Measurements from ENCODE around the gene CLCN3. TPM values are rescaled to one million over a fixed set of nuclear protein-coding genes. Genes with fewer than 3 reads are reported as not detected.

Gene CLCN3
- total and polyA plus RNA-seq, 2 of the 4 experiments (the other 2 are of a cell fraction), result 13.0 to 22.8 TPM

DNA sequence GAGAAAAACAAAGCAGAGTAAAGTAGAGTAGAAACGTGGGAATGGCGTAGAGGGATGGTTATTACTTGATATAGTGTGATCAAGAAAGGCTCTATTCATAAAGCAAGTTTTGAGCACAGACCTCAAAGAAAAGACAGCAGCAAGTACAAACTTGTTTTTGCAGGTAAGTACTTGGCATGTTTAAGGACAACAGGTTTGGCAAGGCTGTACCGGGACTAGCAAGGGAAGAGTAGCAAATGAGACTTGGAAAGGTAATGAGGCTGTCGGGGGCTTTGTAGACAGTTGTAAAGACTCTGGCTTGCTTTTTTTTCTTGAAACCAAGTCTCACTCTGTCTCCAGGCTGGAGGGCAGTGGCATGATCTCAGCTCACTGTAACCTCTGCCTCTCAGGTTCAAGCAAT is 48.9 kb upstream of the CLCN3 start:
- Histone ChIP-seq H2AK5ac (ENCODE audit: low read depth, low read length) (no peak overlapping the region), H2BK20ac (ENCODE audit: low read depth, low read length) (no peak overlapping the region), H3K23ac (ENCODE audit: low read depth, low read length) (no peak overlapping the region), H4K91ac (ENCODE audit: insufficient read depth, low read depth, low read length) (no peak overlapping the region), H3K56ac (ENCODE audit: extremely low read depth, insufficient read depth, low read length) (no peak overlapping the region), H3K9me1 (ENCODE audit: insufficient read depth, low read length) (no peaks in the 10 kb centered on the region), H2BK5ac (ENCODE audit: low read depth, low read length, poor library complexity, severe bottlenecking) (no peak overlapping the region), H4K8ac (ENCODE audit: low read depth in 2 of 2, low read length in 2 of 2) (no peak overlapping the region), H3K18ac (ENCODE audit: low read depth, low read length) (no peak overlapping the region), H4K5ac (ENCODE audit: low read depth, low read length) (no peak overlapping the region), H3K14ac (replicated peaks; ENCODE audit: low read depth, low read length) (no peak overlapping the region), H3K4me2 (ENCODE audit: low read depth, low read length) (no peak overlapping the region), H3K79me1 (ENCODE audit: low read depth in 1 of 2, low read length in 2 of 2) (no peaks in the 10 kb centered on the region), H3K4me3 (ENCODE audit: insufficient read depth, low read depth, low read length) (no peak overlapping the region), H3K27ac (ENCODE audit: insufficient read depth, low read length) (no peak overlapping the region), H3K9ac (ENCODE audit: low read depth, low read length) (no peak overlapping the region), H2BK15ac (ENCODE audit: low read depth, low read length) (no peak overlapping the region), H3K9me3 (ENCODE audit: control insufficient read depth, insufficient read depth, low read length) (no peaks in the 10 kb centered on the region), H2BK120ac (ENCODE audit: low read depth, low read length) (no peak overlapping the region), H3K36me3 (ENCODE audit: control insufficient read depth, insufficient read depth, low read length) (peaks cover 3% of the 10 kb centered on the region; the same call in 1 of the 2 replicates), H3K27me3 (ENCODE audit: control insufficient read depth, insufficient read depth, low read length) (no peaks in the 10 kb centered on the region), H2AFZ (replicated peaks; ENCODE audit: low read length, poor library complexity) (no peak overlapping the region), H4K20me1 (ENCODE audit: insufficient read depth, low read length) (no peaks in the 10 kb centered on the region), H3K4me1 (ENCODE audit: control insufficient read depth, insufficient read depth, low read length) (no peaks in the 10 kb centered on the region), H2AK9ac (replicated peaks; ENCODE audit: low read depth, low read length, poor library complexity) (no peak overlapping the region), H3K4ac (ENCODE audit: low read depth, low read length) (no peak overlapping the region)
- intact Hi-C loops (cut with micrococcal nuclease) (no loop called here), in situ Hi-C loops (cut with MboI; ENCODE audit: low sequenced_read_pairs) (no loop called here), dilution Hi-C loops (cut with HindIII; ENCODE audit: low sequenced_read_pairs, unreplicated experiment) (no loop called here)
- 100% methylated on average over 2 of the region's 4 CpGs; no CpG with 5 or more reads in 1 of the 2 experiments for WGBS, 2 experiments (ENCODE audit: extremely low coverage in 2 of 2, insufficient read length in 1 of 2)
- POLR2A ChIA-PET (ENCODE audit: unreplicated experiment), result no interaction called here
- DNase-seq, result no peak
- TF ChIP-seq NFE2L2 (IDR thresholded peaks at IDR 0.05; ENCODE audit: low read depth, low read length), result no peak
- TF ChIP-seq, protein P1, sequence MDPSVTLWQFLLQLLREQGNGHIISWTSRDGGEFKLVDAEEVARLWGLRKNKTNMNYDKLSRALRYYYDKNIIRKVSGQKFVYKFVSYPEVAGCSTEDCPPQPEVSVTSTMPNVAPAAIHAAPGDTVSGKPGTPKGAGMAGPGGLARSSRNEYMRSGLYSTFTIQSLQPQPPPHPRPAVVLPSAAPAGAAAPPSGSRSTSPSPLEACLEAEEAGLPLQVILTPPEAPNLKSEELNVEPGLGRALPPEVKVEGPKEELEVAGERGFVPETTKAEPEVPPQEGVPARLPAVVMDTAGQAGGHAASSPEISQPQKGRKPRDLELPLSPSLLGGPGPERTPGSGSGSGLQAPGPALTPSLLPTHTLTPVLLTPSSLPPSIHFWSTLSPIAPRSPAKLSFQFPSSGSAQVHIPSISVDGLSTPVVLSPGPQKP (IDR thresholded peaks at IDR 0.05; ENCODE audit: borderline replicate concordance, low read depth, low read length), result no peak
- no peak for TF ChIP-seq RFX5 (IDR thresholded peaks at IDR 0.05; ENCODE audit: low read depth, low read length)
- no peak for TF ChIP-seq MAZ (IDR thresholded peaks at IDR 0.05; ENCODE audit: borderline replicate concordance, low read depth, low read length)
- TF ChIP-seq CHD1 (IDR thresholded peaks at IDR 0.05; ENCODE audit: low read depth, low read length), result no peak
- TF ChIP-seq SMC3 (IDR thresholded peaks at IDR 0.05; ENCODE audit: low read depth, low read length), result no peak
- no peak for TF ChIP-seq FOS (IDR thresholded peaks at IDR 0.05; ENCODE audit: low read depth, low read length)
- TF ChIP-seq, protein P2, sequence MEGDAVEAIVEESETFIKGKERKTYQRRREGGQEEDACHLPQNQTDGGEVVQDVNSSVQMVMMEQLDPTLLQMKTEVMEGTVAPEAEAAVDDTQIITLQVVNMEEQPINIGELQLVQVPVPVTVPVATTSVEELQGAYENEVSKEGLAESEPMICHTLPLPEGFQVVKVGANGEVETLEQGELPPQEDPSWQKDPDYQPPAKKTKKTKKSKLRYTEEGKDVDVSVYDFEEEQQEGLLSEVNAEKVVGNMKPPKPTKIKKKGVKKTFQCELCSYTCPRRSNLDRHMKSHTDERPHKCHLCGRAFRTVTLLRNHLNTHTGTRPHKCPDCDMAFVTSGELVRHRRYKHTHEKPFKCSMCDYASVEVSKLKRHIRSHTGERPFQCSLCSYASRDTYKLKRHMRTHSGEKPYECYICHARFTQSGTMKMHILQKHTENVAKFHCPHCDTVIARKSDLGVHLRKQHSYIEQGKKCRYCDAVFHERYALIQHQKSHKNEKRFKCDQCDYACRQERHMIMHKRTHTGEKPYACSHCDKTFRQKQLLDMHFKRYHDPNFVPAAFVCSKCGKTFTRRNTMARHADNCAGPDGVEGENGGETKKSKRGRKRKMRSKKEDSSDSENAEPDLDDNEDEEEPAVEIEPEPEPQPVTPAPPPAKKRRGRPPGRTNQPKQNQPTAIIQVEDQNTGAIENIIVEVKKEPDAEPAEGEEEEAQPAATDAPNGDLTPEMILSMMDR (conservative IDR thresholded peaks at IDR 0.05; ENCODE audit: low read depth, low read length), result no peak
- no peak for TF ChIP-seq BHLHE40 (IDR thresholded peaks at IDR 0.05; ENCODE audit: low read depth, low read length)
- TF ChIP-seq MXI1 (IDR thresholded peaks at IDR 0.05; ENCODE audit: borderline replicate concordance, low read depth, low read length), result no peak
- no peak for TF ChIP-seq RCOR1 (IDR thresholded peaks at IDR 0.05; ENCODE audit: insufficient replicate concordance, low read length)
- TF ChIP-seq CEBPB (IDR thresholded peaks at IDR 0.05; ENCODE audit: low read depth, low read length), result no peak
- no peak for TF ChIP-seq MAFK (IDR thresholded peaks at IDR 0.05; ENCODE audit: low read depth, low read length)
- no peak for TF ChIP-seq POLR2A (IDR thresholded peaks at IDR 0.05; ENCODE audit: low read depth, low read length)
- TF ChIP-seq RAD21 (IDR thresholded peaks at IDR 0.05; ENCODE audit: low read length), result no peak
- TF ChIP-seq, protein P3, sequence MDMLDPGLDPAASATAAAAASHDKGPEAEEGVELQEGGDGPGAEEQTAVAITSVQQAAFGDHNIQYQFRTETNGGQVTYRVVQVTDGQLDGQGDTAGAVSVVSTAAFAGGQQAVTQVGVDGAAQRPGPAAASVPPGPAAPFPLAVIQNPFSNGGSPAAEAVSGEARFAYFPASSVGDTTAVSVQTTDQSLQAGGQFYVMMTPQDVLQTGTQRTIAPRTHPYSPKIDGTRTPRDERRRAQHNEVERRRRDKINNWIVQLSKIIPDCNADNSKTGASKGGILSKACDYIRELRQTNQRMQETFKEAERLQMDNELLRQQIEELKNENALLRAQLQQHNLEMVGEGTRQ (IDR thresholded peaks at IDR 0.05; ENCODE audit: low read depth, low read length), result no peak
- ATAC-seq (ENCODE audit: low read depth), result no peak
- CTCF ChIA-PET, result no interaction called here
- no TSS peak for BruUV-seq (replicated peaks)
